Left forelimb (tissue), 1 donor: ENCODE results near the gene FOXO3B.
"Not testable (repeated sequence)": the region's sequence is repeated elsewhere in the genome, so short reads cannot be mapped to it uniquely, and the experiment has no call there.

Experiments used
- DNase-seq: peaks from one replicate; pipeline ENCODE4 v3.0.0-alpha.2; 2018; ENCODE audit warnings: low spot score

Gene FOXO3B

GRCh38 chr17:18681767-18682571 is at the start of gene FOXO3B:
TSS of gene FOXO3B (minus strand) at chr17:18682314. CDS start at chr17:18681651, 663 bp downstream.
- peak; percentile 85 for DNase-seq

DNA sequence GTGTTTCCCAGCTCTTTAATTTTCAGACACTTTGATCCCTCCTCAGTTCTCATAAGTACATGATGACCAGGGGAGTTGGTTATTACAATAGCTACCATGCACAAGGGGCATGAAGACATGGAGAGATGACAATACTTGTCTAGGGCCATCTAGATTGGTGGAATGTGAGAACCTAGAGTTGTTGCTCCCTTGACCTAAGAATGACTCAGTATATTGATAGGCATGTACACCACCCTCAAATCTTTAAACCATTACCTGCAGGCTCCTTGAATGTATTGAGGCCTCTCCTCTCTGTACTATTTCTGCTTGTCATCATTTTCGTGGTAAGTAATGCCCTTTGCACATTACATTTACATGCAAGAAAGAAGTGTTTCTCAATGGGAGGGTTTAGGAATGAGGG is 41.4 kb upstream of the FOXO3B start:
- DNase-seq: not testable (repeated sequence)

DNA sequence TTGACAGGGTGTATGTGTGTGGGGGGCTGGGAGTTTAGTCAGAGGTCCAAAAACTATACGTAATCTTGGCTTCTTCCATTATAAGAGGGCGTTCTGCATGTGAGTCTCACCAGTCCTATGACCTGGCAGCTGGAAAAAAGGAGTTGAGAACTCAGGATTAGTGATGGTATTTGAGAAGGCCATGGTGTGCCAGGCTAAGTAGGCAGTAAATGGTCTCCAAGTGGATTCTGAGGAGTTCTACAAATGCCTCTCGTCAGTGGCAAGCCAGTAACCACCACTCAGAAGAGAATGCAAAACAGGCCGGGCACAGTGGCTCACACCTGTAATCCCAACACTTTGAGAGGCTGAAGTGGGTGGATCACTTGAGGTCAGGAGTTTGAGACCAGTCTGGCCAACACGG is 40.5 kb upstream of the FOXO3B start:
- DNase-seq: not testable (repeated sequence)

- DNase-seq: not testable (repeated sequence)
Observed at GRCh38 chr17:18721775-18722547, 39.8 kb upstream of the FOXO3B start.

DNA sequence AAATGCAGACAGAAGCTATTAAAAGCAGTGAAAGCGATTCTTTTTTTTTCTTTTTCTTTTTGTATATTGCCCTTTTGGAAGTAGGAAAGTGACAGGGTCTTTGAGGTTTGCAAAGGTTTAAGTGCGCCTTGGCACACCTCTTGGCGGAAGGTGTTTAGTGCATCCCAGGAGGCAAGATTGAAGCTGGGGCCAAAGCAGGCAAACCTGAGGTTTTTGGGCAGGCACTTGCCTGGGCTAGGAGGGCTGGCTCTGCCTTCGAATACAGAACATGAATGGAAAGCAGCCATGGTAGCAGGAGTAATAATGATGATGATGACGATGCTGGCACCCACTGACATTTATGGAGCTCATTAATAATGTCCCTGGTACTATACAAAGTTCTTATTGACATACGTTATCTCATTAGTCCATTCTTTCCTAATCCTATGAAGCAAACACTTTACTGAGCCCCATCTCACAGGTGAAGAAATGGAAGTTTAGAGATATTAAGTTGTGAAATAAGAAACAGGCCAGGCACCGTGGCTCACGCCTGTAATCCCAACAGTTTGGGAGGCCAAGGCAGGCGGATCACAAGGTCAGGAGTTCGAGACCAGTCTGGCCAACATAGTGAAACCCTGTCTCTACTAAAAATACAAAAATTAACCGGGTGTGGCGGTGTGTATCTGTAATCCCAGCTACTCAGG is 37.5 kb upstream of the FOXO3B start:
- DNase-seq: not testable (repeated sequence)

GRCh38 chr17:18718643-18719427 is 36.7 kb upstream of the FOXO3B start:
- peak; percentile 66 for DNase-seq

GRCh38 chr17:18712354-18712999 is 30.4 kb upstream of the FOXO3B start:
- peak; percentile 68 for DNase-seq

DNA sequence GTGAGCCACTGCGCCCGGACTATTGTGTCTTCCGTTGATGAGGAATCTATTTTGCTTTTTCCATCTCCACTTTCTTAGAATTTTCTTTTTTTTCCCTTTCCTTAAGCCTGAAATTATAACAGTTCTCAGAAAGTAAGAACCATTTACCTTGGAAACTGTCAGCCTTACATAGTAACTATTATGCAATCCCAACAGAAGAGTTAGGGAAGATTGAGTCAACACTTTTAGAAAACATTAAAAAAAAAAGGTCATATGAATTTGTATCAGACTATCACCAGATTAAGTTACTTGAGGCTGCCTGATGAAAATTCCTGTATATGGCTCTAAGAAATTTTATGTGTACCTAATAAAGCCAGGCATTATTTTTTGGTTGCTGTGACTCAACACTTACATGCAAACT is 26.1 kb upstream of the FOXO3B start:
- DNase-seq: not testable (repeated sequence)

DNA sequence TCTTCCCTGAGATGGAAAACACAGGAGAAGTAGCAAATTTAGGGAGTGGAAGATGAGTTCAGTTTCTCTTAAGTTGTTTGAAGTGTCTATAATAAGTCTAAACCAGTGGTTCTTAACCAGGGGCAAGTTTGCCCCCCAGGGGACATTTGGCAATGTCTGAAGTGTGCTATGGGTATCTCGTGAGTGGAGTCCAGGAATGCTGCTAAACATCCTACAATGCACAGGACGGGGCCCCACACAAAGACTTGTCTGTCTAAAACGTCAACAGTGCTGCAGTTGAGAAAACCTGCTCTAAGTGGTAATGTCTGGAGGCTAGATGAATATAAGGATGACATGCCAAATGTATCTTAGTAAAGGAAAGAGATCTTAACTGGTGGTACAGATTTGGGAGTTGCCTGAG is 23.8 kb upstream of the FOXO3B start:
- DNase-seq: not testable (repeated sequence)

- DNase-seq: not testable (repeated sequence)
Observed at GRCh38 chr17:18698473-18699103, 16.5 kb upstream of the FOXO3B start.

- not testable (repeated sequence) for DNase-seq
Observed at GRCh38 chr17:18695143-18695542, 13.0 kb upstream of the FOXO3B start.

DNA sequence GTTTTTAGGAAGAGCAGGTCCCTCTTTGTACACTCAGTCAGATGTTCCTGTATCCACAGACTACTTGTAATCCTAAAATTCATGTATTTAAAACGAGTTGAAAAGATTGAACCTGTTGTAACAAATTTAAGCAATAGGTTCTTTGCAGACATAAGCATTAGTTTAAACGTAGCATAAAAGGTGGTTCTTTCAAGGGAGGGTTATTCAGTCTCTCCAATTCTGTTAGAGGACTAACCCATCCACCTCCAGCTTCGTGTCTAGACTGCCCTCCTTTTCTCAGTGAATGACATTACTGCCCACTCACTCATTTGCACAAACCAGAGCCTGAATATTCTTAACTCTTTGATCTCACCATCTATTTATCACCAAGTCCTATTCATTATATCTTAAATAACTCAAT is 554 bp upstream of the FOXO3B start:
- not testable (repeated sequence) for DNase-seq

DNA sequence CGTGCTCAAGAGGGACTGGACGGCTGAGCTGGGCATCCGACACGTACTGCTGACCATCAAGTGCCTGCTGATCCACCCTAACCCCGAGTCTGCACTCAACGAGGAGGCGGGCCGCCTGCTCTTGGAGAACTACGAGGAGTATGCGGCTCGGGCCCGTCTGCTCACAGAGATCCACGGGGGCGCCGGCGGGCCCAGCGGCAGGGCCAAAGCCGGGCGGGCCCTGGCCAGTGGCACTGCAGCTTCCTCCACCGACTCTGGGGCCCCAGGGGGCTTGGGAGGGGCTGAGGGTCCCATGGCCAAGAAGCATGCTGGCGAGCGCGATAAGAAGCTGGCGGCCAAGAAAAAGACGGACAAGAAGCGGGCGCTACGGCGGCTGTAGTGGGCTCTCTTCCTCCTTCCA is 4.7 kb downstream of the FOXO3B start:
- not testable (repeated sequence) for DNase-seq

GRCh38 chr17:18676928-18677327 is 5.2 kb downstream of the FOXO3B start:
- DNase-seq: not testable (repeated sequence)

DNA sequence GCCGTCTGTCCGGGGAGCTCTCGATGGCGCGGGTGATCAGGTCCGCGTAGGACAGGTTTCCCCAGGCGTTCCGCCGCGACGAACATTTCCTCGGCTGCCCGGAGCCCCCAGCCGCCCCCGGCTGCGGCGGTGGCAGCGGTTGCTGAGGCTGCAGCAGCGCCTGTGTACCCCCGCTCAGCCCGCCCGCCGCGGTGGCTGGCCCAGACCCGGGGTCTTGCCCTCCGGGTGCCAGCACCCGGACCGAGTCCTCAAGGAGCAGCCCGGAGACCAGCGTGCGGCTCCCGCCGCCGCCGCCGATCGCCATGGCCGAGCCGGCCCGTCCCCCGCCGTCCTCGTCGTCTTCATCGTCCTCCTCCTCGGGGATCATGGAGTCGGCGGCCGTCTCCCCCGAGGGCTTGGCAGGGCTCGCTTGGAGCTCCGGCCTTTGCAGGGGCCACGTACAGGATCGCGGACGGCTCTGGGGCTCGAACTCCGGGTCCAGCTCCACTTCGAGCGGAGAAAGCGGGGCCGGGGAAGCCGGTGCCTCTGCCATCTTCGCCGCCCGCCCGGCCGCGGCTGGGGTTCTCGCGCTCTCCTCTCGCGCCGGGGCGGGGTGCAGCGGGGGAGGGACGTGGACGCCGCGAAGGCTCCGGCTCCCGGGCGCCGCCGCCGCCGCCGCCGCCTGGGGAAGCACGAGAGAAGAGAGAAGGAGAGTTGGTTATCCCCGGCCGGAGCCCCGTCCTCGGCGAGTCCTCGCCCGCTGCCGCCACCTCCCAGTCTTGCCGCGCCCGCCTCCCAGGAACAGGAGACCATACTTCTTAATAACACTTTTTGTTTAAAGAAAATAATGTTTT is 9.5 kb downstream of the FOXO3B start:
- DNase-seq: not testable (repeated sequence)

GRCh38 chr17:18668625-18669024 is 13.5 kb downstream of the FOXO3B start:
- DNase-seq: not testable (repeated sequence)

- not testable (repeated sequence) for DNase-seq
Observed at GRCh38 chr17:18667535-18667934, 14.6 kb downstream of the FOXO3B start.

DNA sequence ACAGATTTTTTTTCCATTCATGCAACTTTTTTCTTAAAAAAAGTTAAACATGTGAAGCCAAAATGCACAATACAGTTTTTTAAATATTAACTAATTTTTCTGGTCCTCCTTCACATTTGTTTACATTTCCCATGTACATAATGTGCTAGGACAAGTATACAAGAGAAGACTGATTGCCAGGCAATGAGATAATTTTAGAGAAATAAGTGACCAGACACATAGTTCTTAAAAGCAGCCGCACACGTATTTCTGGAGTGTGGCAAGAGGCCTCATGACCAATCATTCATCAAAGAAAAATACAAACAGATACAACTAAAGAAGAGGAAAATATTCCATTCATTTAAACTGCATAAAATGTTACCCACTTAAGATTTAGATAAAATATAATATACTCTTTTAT is 15.8 kb downstream of the FOXO3B start:
- DNase-seq: not testable (repeated sequence)

DNA sequence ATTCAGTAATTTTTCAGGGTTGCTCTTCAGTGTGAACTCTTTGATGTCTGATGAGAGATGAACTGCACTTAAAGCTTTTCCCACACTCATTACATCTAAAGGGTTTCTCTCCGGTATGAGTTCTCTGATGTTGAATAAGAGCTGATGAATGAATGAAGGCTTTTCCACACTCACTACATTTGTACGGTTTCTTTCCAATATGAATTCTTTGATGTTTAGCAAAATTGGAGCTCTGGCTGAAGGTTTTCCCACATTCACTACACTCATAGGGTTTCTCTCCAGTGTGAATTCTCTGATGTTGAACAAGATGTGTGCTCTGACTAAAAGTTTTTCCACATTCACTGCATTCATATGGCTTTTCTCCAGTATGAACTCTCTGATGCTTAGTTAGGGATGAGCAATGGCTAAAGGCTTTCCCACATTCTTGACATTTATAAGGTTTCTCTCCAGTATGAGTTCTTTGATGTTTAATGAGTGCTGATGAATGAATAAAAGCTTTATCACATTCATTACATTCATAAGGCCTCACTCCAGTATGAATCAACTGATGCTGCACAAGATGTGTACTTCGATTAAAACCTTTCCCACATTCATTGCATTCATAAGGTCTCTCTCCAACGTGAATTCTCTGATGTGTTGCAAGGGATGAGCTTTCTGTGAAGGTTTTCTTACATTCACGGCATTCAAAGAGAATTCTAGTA is 20.0 kb downstream of the FOXO3B start:
- DNase-seq: not testable (repeated sequence)
